ENCODE measurements around the gene BPTF. TPM values are rescaled to one million over a fixed set of nuclear protein-coding genes. Genes with fewer than 3 reads are reported as not detected.
A peak's percentile ranks its signal among the peaks of the same experiment; 100 is the strongest.
"Not testable (repeated sequence)": the region's sequence is repeated elsewhere in the genome, so short reads cannot be mapped to it uniquely, and the experiment has no call there.

Gene BPTF
- total RNA-seq, 2 experiments from 2014 or later = 117 to 125 TPM

- H3K4me3 ChIP-seq (ENCODE audit: low read length) = no peak overlapping the region
- H3K4me1 ChIP-seq (ENCODE audit: insufficient read depth, low read length) = peaks cover 32% of the 10 kb centered on the region
- Mint-ChIP-seq H3K36me3 (ENCODE audit: low read depth) (peaks cover 5% of the 10 kb centered on the region), H3K4me1 (ENCODE audit: low read depth) (peaks cover 63% of the 10 kb centered on the region), H3K27me3 (no peaks in the 10 kb centered on the region), H3K27ac (peak overlapping the region; percentile 7), H3K9me3 (no peaks in the 10 kb centered on the region), H3K4me3 (no peak overlapping the region)
- TF ChIP-seq CTCF (IDR thresholded peaks at IDR 0.05) = no peak
- no peaks in the 10 kb centered on the region for H3K36me3 ChIP-seq (ENCODE audit: insufficient read depth, low read length)
- H3K27me3 ChIP-seq (ENCODE audit: control insufficient read depth in 1 of 2, insufficient read depth in 2 of 2, low read length in 2 of 2) = no peaks in the 10 kb centered on the region
- ChIA-PET CTCF (no interaction called here), POLR2A (no interaction called here)
- intact Hi-C loops (cut with DNase I, micrococcal nuclease) = no loop called here
- H3K9me3 ChIP-seq (ENCODE audit: control insufficient read depth in 1 of 2, insufficient read depth in 1 of 2, low read length in 2 of 2) = no peaks in the 10 kb centered on the region
- H3K27ac ChIP-seq (ENCODE audit: low read depth in 1 of 2, low read length in 2 of 2) = no peak overlapping the region
- DNase-seq (no peak), ATAC-seq (ENCODE audit: poor library complexity) (no peak)
Measured at GRCh38 chr17:67841992-67842391, 16.7 kb downstream of the BPTF start.

GRCh38 chr17:67842648-67843047 is 17.3 kb downstream of the BPTF start:
- CTCF ChIA-PET = interaction anchor here (1.3 kb wide), 1 partner anchor 20 kb away, joined by 4 read pairs; no protein-coding TSS in a partner anchor
- Mint-ChIP-seq H3K9me3 (no peaks in the 10 kb centered on the region), H3K36me3 (ENCODE audit: low read depth) (peaks cover 5% of the 10 kb centered on the region), H3K4me1 (ENCODE audit: low read depth) (peaks cover 57% of the 10 kb centered on the region), H3K27ac (peak overlapping the region; percentile 7), H3K4me3 (no peak overlapping the region), H3K27me3 (no peaks in the 10 kb centered on the region)
- DNase-seq (no peak), ATAC-seq (ENCODE audit: poor library complexity) (no peak)
- TF ChIP-seq CTCF (IDR thresholded peaks at IDR 0.05) = no peak
- peaks cover 29% of the 10 kb centered on the region for H3K4me1 ChIP-seq (ENCODE audit: insufficient read depth, low read length)
- H3K9me3 ChIP-seq (ENCODE audit: control insufficient read depth in 1 of 2, insufficient read depth in 1 of 2, low read length in 2 of 2) = no peaks in the 10 kb centered on the region
- intact Hi-C loops (cut with DNase I, micrococcal nuclease) = no loop called here
- H3K4me3 ChIP-seq (ENCODE audit: low read length) = no peak overlapping the region
- H3K36me3 ChIP-seq (ENCODE audit: insufficient read depth, low read length) = no peaks in the 10 kb centered on the region
- H3K27ac ChIP-seq (ENCODE audit: low read depth in 1 of 2, low read length in 2 of 2) = no peak overlapping the region
- POLR2A ChIA-PET = no interaction called here
- no peaks in the 10 kb centered on the region for H3K27me3 ChIP-seq (ENCODE audit: control insufficient read depth in 1 of 2, insufficient read depth in 2 of 2, low read length in 2 of 2)

GRCh38 chr17:67845374-67845773 is 20.1 kb downstream of the BPTF start:
- no peak for TF ChIP-seq CTCF (IDR thresholded peaks at IDR 0.05)
- no peak overlapping the region for H3K27ac ChIP-seq (ENCODE audit: low read depth in 1 of 2, low read length in 2 of 2)
- CTCF ChIA-PET = no interaction called here
- H3K27me3 Mint-ChIP-seq = no peaks in the 10 kb centered on the region
- H3K4me1 Mint-ChIP-seq (ENCODE audit: low read depth) = peaks cover 50% of the 10 kb centered on the region
- intact Hi-C loops (cut with DNase I, micrococcal nuclease) = no loop called here
- H3K36me3 Mint-ChIP-seq (ENCODE audit: low read depth) = peaks cover 17% of the 10 kb centered on the region
- H3K4me3 ChIP-seq (ENCODE audit: low read length) = no peak overlapping the region
- ATAC-seq (ENCODE audit: poor library complexity) (no peak), DNase-seq (no peak)
- no peaks in the 10 kb centered on the region for H3K36me3 ChIP-seq (ENCODE audit: insufficient read depth, low read length)
- no peaks in the 10 kb centered on the region for H3K9me3 ChIP-seq (ENCODE audit: control insufficient read depth in 1 of 2, insufficient read depth in 1 of 2, low read length in 2 of 2)
- no peaks in the 10 kb centered on the region for H3K27me3 ChIP-seq (ENCODE audit: control insufficient read depth in 1 of 2, insufficient read depth in 2 of 2, low read length in 2 of 2)
- POLR2A ChIA-PET = no interaction called here
- H3K4me1 ChIP-seq (ENCODE audit: insufficient read depth, low read length) = peaks cover 19% of the 10 kb centered on the region
- H3K4me3 Mint-ChIP-seq = no peak overlapping the region
- no peak overlapping the region for H3K27ac Mint-ChIP-seq
- no peaks in the 10 kb centered on the region for H3K9me3 Mint-ChIP-seq

GRCh38 chr17:67848189-67848588 is 22.9 kb downstream of the BPTF start:
- peaks cover 57% of the 10 kb centered on the region for H3K4me1 Mint-ChIP-seq (ENCODE audit: low read depth)
- H3K27ac ChIP-seq (ENCODE audit: low read depth in 1 of 2, low read length in 2 of 2); H3K27me3 Mint-ChIP-seq; H3K36me3 ChIP-seq (ENCODE audit: insufficient read depth, low read length); ATAC-seq (ENCODE audit: poor library complexity); H3K4me3 ChIP-seq (ENCODE audit: low read length); POLR2A ChIA-PET; H3K4me3 Mint-ChIP-seq; H3K27me3 ChIP-seq (ENCODE audit: control insufficient read depth in 1 of 2, insufficient read depth in 2 of 2, low read length in 2 of 2); CTCF ChIA-PET; H3K9me3 ChIP-seq (ENCODE audit: control insufficient read depth in 1 of 2, insufficient read depth in 1 of 2, low read length in 2 of 2); intact Hi-C loops (cut with DNase I, micrococcal nuclease); DNase-seq; H3K9me3 Mint-ChIP-seq: not testable (repeated sequence)
- peaks cover 17% of the 10 kb centered on the region for H3K4me1 ChIP-seq (ENCODE audit: insufficient read depth, low read length)
- peaks cover 33% of the 10 kb centered on the region for H3K36me3 Mint-ChIP-seq (ENCODE audit: low read depth)
- H3K27ac Mint-ChIP-seq = peak overlapping the region; percentile 41

GRCh38 chr17:67848846-67849245 is 23.5 kb downstream of the BPTF start:
- H3K9me3 ChIP-seq (ENCODE audit: control insufficient read depth in 1 of 2, insufficient read depth in 1 of 2, low read length in 2 of 2); H3K36me3 ChIP-seq (ENCODE audit: insufficient read depth, low read length); H3K4me3 Mint-ChIP-seq; H3K27ac ChIP-seq (ENCODE audit: low read depth in 1 of 2, low read length in 2 of 2); H3K9me3 Mint-ChIP-seq; CTCF ChIA-PET; H3K27me3 Mint-ChIP-seq; H3K27me3 ChIP-seq (ENCODE audit: control insufficient read depth in 1 of 2, insufficient read depth in 2 of 2, low read length in 2 of 2); ATAC-seq (ENCODE audit: poor library complexity); intact Hi-C loops (cut with DNase I, micrococcal nuclease); DNase-seq; H3K4me3 ChIP-seq (ENCODE audit: low read length): not testable (repeated sequence)
- Mint-ChIP-seq H3K36me3 (ENCODE audit: low read depth) (peaks cover 38% of the 10 kb centered on the region), H3K4me1 (ENCODE audit: low read depth) (peaks cover 62% of the 10 kb centered on the region), H3K27ac (peak overlapping the region; percentile 41)
- H3K4me1 ChIP-seq (ENCODE audit: insufficient read depth, low read length) = peaks cover 18% of the 10 kb centered on the region
- POLR2A ChIA-PET = interaction anchor here (0.6 kb wide), 1 partner anchor 58 kb away, joined by 3 read pairs; no protein-coding TSS in a partner anchor

Measured in CD4-positive, alpha-beta T cell (primary cell).